GM12865 (cell line): ENCODE results near the gene TPTE2.
"Not testable (repeated sequence)": the region's sequence is repeated elsewhere in the genome, so short reads cannot be mapped to it uniquely, and the experiment has no call there.

Source experiments
- DNase-seq: peaks from one replicate; pipeline ENCODE4 v3.0.0; 2010; ENCODE audit warnings: low read depth
- H3K4me3 ChIP-seq: 2 replicates; pipeline ENCODE4 v1.5.1; 2011; ENCODE audit warnings: mild to moderate bottlenecking, low read depth, low read length, control low read depth
- CTCF ChIP-seq: IDR thresholded peaks from 2 replicates; pipeline ENCODE4 v1.5.1; 2011; ENCODE audit warnings: low read length, control low read depth, low read depth, inconsistent platforms; ENCODE audit not compliant: insufficient read depth; ENCODE audit errors: missing control alignments

Gene TPTE2

GRCh38 chr13:19382746-19383511, 178.4 kb downstream of the TPTE2 start:
- not testable (repeated sequence) for DNase-seq, H3K4me3 ChIP-seq

GRCh38 chr13:19382111-19382510, 179.2 kb downstream of the TPTE2 start:
- H3K4me3 ChIP-seq: no peak overlapping the region
- TF ChIP-seq CTCF: no peak
- no peak for DNase-seq
